CD1c-positive myeloid dendritic cell (primary cell): ENCODE data around the gene CCL1.

Experiments used
- DNase-seq: peaks from one replicate; pipeline ENCODE4 v3.0.0-alpha.2; 2016; ENCODE audit errors: extremely low spot score

The CCL1 gene, protein sequence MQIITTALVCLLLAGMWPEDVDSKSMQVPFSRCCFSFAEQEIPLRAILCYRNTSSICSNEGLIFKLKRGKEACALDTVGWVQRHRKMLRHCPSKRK

DNA sequence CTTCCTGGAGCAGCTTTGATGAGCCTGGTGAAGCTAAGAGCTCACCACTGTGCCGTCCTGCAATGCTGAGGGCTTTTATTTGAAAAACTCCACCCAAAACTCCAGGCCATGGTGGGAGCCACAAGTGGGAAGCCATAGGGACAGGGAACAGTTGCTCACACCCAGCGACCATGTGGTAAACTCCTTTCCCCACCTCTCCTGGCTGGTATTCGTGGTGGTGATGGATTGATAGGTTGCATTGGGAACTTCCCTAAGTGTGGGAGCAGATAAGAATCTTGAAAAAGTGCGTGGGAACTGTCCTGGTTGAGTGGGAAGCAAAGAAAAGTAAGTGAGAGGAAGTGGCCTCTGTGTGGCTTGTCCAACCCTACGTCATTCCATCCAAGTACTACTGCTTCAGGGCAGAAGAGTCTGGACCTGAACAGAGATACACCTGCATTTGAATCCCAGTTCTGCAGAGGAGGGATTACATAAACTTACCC lies at the start of gene CCL1:
Gene CCL1, minus strand, starts transcription at position 51 of the 479 bp plus-strand sequence. CDS start 72 bp downstream, outside the sequence.
- DNase-seq, result peak; percentile 85

DNA sequence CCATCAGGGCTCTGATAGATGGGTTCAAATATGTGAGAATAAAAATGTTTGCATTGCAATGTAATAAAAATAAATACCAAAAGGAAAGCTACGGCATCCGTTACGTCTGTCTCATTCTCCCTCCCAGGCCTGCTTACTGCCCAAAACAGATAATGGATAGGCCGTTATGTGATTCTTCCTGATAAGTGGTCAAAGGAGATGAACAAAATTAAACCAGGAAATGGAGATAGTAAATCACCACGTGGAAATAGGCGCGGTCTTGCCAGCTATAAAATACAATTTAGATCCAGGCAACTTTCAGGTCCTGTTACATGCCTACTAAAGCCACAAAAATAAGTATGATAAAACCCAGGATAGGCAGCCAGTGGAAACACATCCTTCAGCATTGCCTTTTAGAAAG lies 49.5 kb upstream of the CCL1 start:
- DNase-seq, result no peak

DNA sequence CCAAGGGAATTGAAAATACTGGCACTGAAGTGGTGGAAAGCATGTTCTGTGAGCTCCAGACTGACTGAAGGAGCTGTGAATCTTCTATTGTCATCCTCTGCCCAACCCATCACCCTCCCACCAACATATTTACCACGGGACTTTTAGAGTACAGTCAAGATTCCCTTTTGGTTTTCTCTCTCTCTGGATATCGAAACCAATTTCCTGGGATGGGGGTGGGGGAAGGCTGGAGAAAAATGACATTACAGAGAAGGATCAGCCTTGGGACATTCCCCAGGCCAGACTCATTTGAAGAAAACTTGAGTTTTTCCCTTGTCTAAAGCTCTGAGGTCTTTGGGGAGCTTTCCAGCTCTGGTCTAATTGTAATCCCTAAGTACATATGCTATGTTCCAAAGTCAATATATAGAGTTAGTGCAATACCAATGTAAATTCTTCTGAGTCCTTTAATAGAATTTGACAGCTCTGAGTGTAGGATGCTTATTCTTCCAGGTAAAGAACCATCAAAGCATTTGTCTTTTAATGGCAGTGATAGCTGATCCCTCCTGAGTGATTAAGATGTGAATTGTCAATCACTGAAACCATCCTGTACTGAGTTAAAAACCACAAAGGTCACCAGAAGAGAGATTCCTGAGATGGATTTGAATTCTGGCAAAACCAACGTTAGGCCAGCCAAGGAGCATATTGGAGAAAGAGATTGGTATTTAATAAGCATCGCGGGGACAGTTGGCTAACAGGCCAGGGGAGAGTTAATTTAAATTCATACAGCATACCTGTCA lies 48.8 kb upstream of the CCL1 start:
- DNase-seq, result no peak

DNA sequence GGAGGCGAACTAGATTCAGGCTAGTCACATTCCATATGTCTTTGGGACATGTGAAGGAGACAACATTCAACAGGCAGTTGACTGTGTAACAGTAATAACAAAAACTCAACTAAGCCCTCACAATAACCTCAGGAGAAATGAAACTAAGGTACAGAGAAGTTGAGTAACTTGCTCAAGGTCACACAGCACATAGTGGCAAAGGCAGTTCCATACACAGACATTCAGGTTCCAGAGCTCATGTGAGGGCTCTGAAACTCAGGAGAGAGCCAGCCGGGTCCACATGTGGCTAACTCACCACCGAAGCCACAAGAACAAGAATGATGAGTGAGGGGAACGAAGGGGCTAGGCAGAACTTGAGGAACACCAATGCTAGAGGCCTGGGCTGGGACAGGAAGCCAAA lies 46.3 kb upstream of the CCL1 start:
- no peak for DNase-seq

DNA sequence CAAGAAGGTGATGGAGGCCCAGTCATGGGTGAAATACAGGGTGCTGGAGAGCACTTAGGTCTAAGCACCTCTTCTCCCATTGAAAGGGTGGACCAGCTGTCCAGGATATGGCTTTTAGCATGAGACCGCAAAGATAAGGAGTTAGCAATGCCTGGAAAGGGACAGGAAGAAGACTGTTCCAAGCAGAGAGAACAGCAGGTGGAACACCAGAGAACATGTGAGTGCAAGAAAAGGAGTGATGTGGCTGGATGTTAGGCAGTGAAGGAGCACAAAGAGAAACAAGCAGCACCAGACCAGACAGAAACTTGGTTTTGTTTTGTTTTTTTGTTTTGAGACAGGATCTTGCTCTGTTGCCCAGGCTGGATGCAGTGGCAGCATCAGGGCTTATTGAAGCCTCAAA lies 45.4 kb upstream of the CCL1 start:
- DNase-seq, result no peak

DNA sequence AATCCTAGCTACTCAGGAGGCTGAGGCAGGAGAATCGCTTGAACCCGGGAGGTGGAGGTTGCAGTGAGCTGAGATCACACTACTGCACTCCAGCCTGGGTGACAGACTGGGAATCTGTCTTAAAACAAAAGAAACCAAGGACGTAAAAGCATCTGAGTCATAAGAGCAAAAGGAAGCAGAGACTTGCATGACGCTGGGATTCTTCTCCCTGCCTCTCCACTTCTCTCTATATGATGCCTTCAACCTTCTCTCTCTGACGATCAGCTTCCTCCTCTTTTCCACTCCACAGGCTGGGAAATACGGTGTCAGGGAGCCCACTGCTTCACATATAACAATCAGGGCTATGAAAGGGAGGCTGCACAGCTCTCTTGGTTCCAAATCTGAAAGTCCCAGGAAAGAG lies 43.2 kb upstream of the CCL1 start:
- DNase-seq, result no peak

DNA sequence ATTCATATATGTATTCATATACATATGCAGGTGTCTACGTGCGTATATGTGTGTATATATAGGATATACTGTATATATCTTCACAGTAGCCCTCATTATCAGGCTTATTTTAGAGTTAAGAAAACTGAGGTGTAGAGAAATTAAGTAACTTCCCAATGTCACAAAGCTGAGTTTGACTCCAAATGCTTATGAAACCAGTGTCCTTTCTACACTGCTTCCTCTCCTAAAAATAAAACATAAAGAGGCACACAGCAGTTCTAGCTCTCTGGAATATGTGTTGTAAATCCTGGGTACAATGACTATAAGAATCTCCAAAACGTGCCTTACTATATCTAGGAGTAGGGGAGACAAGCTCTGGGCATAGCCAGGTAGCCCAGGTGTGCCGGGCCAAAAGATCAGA lies 40.0 kb upstream of the CCL1 start:
- peak; percentile 11 for DNase-seq

DNA sequence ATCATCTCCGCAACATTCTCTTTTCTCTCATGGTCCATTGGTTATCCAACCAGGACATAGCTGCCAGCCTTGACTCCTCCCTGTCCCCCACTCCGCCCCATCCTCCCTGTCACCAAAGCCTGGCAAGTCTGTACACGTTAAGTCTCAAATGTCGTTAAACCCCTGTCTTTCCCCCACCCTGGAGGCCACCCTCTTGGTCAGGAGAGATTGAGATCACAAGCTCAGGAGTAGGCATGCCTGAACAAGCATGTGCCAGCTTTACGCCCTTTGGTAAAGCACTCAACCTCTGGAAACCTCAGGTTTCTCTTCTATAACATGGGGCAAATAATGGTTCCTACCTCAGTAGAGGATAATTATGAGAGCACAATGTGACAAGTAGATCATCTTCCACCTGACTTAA lies 38.1 kb upstream of the CCL1 start:
- DNase-seq, result no peak

DNA sequence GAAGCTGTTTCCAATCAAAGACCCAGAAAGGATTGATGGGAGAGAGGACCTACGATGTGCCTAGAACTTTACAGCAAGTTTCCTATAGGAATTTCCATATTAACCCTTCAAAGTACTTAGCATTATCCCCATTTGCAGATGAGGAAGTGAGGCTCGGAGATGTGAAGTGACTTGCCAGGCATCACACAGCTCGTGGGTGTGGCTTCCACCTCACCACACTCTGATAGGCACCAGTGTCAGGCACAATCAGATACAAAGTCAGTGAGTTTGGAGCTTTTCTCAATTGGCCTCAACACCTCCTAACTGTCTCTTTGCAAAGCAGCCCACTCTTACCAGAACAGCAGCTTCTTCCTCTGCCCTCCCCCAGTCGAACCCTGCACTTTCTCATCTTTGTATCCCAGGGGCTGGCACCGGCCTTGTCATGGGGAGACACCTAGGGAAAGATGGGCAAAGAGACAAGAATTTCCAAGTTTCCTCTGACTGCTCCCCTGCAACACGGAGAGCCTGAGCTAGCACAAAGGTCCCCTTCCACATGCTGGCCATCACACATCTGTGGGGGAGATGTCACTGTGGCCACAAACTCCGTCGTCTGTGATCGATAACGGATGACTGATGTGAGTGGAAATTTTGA lies 37.4 kb upstream of the CCL1 start:
- no peak for DNase-seq

DNA sequence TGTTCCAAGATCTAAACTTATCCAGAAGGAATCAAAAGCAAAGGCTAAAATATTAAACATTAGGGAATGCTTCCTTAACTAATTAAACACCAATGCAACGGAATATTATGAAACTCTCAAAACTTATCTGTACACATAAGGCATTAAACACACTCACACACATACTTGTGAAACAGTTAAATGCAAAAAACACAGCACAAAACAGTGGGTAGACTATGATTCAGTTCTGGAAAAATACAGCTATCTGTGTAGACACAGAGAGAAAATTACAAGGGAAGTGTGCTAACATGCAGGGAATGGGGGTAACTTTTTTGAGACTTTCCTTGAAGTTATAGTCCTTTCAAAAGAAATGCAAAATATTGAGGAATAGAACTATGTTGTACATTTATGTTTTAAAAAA lies 36.7 kb upstream of the CCL1 start:
- peak; percentile 56 for DNase-seq

DNA sequence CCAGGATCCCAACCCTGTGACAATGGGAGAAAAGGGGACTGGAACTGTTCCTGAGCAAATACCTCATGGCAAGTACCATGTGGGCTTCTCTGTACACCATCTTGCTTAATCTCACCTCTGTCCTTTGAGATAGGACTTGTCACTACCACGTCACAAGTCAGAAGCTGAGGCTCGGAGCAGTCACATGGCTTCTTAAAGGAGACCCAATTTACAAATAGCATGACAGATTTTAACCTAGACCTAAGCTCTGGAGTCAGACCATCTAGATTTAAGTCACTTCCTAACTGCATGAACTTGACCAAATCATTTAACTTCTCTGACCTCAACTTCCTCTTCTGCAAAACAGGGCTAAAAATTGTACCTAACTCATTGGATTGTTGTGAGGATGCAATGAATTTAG lies 36.0 kb upstream of the CCL1 start:
- peak; percentile 83 for DNase-seq

DNA sequence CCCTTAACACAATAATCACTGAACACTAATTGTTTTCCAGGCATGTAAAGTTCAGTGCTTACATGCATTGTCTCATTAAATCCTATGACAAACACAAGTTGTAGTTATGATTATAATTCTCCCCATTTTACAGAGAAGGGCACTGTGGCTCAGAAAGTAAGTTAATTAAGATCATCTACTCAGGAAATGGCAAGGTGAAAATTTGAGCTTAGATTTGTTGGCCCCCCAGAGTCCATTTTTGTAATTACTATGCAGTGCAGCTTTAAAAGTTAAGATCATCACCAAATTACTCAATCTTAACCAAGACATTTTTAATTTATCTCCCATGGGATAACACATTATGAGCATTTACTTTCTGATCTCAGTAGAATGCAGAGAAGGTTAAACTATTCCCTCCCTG lies 34.2 kb upstream of the CCL1 start:
- DNase-seq, result no peak

DNA sequence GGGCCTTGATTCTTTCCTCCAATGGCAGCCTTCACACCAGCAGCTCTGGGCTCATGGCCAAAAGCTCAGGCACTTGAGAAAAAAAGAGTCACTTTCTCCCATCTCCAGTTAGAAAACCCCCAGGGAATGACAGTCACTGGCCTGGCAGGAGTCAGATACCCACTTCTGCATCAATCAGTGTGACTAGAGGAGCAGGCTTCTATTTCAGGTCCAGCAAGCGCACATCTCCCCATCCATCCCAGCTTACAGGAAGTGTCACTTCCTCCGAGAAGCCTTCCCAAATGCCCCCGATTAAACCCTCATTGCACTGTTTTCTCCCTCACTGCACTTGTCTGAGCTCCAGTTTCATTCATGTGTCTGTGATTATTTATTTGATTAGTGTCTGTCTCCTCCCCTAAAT lies 30.4 kb upstream of the CCL1 start:
- DNase-seq, result no peak

DNA sequence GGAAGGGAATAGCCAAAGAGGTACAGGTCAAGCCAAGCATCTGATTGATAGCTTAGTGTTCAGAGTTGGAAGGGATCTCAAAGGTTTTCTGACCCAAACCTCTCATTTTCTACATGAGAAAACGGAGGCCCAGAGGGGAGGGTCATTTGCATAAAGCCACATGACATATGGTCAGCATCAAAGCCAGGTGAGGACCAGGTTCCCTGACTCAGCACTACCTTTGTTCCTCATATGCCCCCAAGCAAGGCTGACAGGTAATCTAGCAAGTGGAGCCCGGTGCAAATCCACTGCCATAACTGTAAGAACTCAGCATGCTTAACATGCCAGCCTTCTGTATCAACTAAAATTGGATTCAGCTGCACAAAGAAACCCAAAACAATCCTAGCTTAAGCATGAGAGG lies 28.2 kb upstream of the CCL1 start:
- no peak for DNase-seq

DNA sequence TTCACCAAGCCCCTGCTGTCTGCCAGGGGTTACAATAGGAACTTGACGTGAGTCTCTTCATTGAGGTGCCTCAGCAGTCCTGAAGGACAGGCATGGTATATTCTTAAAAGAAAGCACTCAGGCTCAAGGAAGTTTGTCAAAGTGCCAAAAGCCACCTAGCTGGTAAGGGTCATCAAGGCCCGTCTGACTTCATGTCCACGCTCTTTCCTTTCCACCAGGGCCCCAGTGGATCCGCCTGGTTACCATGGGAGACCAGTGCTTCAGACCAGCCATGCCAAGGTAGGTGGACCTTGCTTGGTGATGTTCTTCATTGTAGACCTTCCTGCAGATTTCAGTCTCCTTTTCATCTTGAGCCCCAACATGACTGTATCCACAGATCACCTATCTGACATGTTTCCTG lies 27.6 kb upstream of the CCL1 start:
- DNase-seq, result no peak

DNA sequence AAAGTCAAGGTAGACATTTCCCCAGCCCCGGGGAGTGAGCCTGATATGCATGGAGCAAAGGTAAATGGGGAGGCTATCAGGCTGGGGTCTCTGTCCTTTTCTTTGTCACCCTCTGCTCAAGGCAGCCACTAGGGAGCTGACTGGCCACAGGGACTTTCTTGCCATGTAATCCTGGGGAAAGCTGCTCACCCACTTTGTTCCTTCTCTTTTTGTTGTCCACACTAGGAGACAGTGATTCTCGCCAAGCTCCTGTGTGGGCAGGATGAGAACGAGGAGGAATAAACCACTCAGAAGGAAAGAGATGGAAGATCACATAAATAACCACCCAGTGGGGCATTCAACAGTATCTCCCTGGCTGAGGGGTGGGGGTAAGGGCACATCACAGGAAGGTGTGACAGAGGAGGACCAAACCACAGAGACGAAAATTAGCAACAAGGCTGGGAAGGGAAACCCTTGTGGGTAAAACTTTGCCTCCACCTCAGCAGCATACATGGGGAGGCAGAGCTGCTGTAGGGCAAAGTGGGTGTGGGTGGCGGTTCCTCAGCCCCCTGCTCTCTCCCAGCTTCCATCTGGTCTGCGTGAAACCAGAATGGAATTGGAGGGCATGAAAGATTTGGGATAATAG lies 26.2 kb upstream of the CCL1 start:
- DNase-seq, result no peak

DNA sequence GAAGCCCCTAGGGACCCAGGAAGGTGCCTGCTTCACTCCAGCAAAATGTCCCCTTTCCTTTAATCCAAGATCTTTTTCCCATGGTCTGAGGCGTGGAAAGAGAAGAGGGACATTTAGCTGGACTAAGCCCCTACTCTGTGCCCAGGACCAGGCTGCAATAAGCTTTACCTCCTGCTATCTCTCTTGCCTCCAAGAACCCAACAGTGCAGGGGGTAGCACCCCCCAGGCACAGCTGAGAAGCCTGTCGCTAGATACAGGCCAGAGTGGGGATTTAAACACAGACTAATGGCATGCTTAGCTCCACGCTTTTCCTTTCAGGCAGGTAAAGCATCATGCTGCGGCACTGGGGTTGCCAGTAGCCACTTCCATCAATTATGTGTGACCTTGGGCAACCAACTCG lies 24.5 kb upstream of the CCL1 start:
- DNase-seq, result no peak

DNA sequence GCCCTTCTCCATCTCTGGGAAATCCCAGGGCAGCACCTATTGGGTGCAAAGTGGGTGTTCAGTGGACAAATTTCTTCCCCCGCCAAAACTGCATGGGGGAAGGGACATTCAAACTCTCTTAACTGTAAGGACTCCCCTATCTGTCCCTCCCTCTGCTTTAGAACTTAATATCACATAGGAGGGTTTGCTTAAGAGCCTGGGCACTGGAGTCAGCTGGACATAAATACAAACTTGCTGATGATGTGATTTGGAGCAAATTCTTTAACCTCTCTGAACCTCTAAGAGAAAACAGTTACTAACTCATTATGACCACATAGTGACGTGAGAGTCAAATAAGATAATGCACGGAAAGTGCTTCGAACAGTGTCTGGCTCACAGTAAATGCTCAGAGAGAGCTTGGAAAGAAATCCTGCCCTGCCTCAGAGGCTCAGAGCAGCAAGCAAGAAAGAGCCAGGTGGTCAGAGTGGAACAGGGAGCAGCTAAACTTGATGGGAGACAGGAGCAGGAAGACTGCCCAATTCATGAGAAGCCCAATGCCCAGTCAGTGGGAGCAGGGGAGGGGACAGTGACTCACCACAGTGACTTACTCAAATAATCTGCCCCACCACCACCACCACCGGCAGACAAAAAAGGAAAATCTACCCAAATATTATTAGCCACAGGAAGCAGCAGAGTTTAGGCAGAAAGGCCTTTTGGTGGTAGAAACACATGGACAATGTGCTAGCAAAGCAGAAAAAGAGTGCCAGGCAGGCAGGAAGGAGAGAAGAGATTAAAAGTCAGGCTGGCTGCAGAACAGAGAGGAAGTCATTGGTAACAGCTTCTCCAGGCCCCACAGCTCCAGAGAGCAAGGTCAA lies 23.9 kb upstream of the CCL1 start:
- DNase-seq, result peak; percentile 56

DNA sequence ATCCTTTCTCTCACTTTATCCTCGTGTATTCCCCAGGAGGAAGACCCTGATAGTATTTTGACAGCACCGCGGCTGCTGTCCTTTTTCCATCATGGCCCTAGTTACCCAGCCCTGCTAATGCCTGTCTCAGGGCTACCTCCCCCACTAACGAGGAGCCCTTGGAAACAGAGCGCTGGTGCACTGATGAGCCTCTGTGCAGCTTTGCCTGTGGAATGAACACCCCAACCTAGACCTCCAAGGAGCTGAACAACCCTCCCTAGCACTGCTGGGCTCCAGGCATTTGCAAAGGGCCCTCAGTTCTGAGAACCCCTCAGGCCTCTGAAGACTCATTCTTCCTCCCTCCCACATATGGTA lies 23.3 kb upstream of the CCL1 start:
- no peak for DNase-seq

DNA sequence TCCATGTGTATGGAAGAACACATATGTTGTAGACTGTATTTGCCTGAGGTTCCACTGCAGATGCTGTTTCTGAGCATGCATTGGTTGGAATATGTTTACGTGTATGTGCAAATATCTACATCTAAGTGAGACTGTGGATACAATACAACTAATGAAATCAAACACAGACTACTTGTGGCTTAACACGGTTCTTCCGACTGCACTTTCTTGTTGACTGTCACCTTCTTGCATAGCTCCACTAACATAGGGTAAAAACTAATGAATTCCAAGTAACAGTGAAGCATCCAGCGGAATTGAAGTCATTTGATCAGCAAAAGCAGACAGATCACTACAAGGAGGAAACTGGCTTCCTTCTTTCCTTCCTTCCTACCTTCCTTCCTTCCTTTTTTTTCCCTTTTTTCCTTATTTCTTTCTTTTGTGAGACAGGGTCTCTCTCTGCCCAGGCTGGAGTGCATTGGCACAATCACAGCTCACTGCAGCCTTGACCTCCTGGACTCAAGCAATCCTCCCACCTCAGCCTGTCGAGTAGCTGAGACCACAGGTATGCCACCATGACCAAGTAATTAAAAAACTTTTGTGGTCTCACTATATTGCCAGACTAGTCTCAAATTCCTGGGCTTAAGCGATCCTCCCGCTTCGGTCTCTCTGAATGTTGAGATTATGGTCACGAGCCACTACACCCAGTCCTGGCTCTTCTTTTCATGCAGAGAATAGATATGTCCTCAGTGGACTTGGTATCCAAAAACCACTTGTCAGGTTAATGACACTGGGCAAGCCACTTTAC lies 22.0 kb upstream of the CCL1 start:
- no peak for DNase-seq

DNA sequence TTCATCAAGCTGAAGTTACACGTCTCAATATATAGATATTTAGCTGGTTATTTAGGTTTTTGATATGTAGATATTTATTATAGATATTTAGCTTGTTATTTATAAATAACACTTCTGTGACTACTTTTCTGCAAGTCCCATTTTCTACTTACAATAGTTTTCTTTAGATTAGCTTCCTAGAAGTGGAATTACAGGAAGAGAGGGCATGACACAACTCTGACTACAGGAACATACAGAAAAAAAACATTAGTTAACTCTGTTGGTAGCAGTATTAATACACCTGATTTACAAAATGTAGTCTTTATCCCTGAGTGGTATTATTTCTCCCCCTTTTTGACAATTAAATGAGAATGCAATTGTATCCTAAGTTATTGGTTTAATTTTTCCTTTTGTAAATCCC lies 21.2 kb upstream of the CCL1 start:
- DNase-seq, result no peak
